ENCODE measurements around the gene LDB1. TPM values are rescaled to one million over a fixed set of nuclear protein-coding genes. Genes with fewer than 3 reads are reported as not detected.
A peak's percentile ranks its signal among the peaks of the same experiment; 100 is the strongest.

LDB1 gene
- total RNA-seq, 1 experiment from 2014 or later: 63.9 TPM

GRCh38 chr10:102150970-102151773 is 31.0 kb upstream of the LDB1 start:
- peak overlapping the region; percentile 17 to 38 for H3K4me3 ChIP-seq (replicated peaks in 1 of 2; ENCODE audit: low read depth in 1 of 2, low read length in 2 of 2)
- ChIA-PET POLR2A (interaction anchor here (0.6 to 1.6 kb wide), 9 partner anchors 9 to 352 kb away, joined by 3 to 9 read pairs (median 3); partner anchors contain the start of gene ARMH3), CTCF (interaction anchor here (1.0 to 2.0 kb wide), 7 partner anchors 18 to 311 kb away, joined by 3 to 11 read pairs (median 5); partner anchors contain the start of gene PPRC1), RAD21 (ENCODE audit: low non-redundant PET in 1 of 2, low total read pairs in 2 of 2, uncharacterized antibody in 2 of 2, unreplicated experiment in 2 of 2) (interaction anchor here (0.6 kb wide), 2 partner anchors 20 to 311 kb away, joined by 3 to 4 read pairs; no protein-coding TSS in a partner anchor)
- H4K20me1 ChIP-seq (ENCODE audit: insufficient read depth): peaks cover 11% of the 10 kb centered on the region; the same call in 1 of the 2 replicates
- TF ChIP-seq CTCF (IDR thresholded peaks at IDR 0.05 in 2 of 3, conservative IDR thresholded peaks at IDR 0.05 in 1 of 3; ENCODE audit: borderline replicate concordance in 1 of 3, insufficient read depth in 1 of 3, low read depth in 2 of 3, low read length in 2 of 3) (no peak), ZFX (IDR thresholded peaks at IDR 0.05) (0 out of 2 replicates have a peak, but pooled peaks have one; percentile 18)
- H3K36me3 ChIP-seq (ENCODE audit: control insufficient read depth in 1 of 2, insufficient read depth in 2 of 2, low read length in 2 of 2): peaks cover 37 to 62% of the 10 kb centered on the region in 2 experiments; a peak in 3 of 4 replicates
- TSS peak; percentile 82 for BruUV-seq (replicated peaks)
- H3K4me1 ChIP-seq (ENCODE audit: control insufficient read depth in 1 of 2, insufficient read depth in 2 of 2, low read length in 2 of 2): peaks cover 27 to 50% of the 10 kb centered on the region in 2 experiments
- H3K9ac ChIP-seq (ENCODE audit: low read length): peak overlapping the region; percentile 60
- H3K9me3 ChIP-seq (ENCODE audit: control insufficient read depth in 1 of 2, insufficient read depth in 1 of 2, low read depth in 1 of 2, low read length in 2 of 2): no peaks in the 10 kb centered on the region
- H3K9me2 ChIP-seq (ENCODE audit: insufficient read depth): no peaks in the 10 kb centered on the region
- intact Hi-C loops (cut with micrococcal nuclease): loop anchor here (5.0 kb wide), 1 partner anchor 351 kb away; the partner anchor contains the start of genes ACTR1A and SUFU
- H3K79me2 ChIP-seq (ENCODE audit: insufficient read depth, low read length): peaks cover 77% of the 10 kb centered on the region
- no peak overlapping the region for H2AFZ ChIP-seq (ENCODE audit: low read depth, low read length, poor library complexity, severe bottlenecking)
- H3K4me2 ChIP-seq (ENCODE audit: low read length): peak overlapping the region; percentile 68
- H3K27ac ChIP-seq (ENCODE audit: low read depth, low read length): peak overlapping the region; percentile 68
- no peak for DNase-seq (ENCODE audit: low read depth, low spot score)
- no peaks in the 10 kb centered on the region for H3K27me3 ChIP-seq (ENCODE audit: insufficient read depth, low read length)
- peak; percentile 26 for ATAC-seq

GRCh38 chr10:102148275-102148674 is 28.1 kb upstream of the LDB1 start:
- ChIA-PET POLR2A (no interaction called here), CTCF (interaction anchor here (2.7 kb wide), 1 partner anchor 21 kb away, joined by 7 read pairs; no protein-coding TSS in a partner anchor), RAD21 (ENCODE audit: low non-redundant PET in 1 of 2, low total read pairs in 2 of 2, uncharacterized antibody in 2 of 2, unreplicated experiment in 2 of 2) (no interaction called here)
- H3K4me1 ChIP-seq (ENCODE audit: control insufficient read depth in 1 of 2, insufficient read depth in 2 of 2, low read length in 2 of 2): peaks cover 19 to 44% of the 10 kb centered on the region in 2 experiments
- H3K4me2 ChIP-seq (ENCODE audit: low read length): no peak overlapping the region
- H3K4me3 ChIP-seq (replicated peaks in 1 of 2; ENCODE audit: low read depth in 1 of 2, low read length in 2 of 2): no peak overlapping the region
- DNase-seq (ENCODE audit: low read depth, low spot score) (no peak), ATAC-seq (no peak)
- H3K27me3 ChIP-seq (ENCODE audit: insufficient read depth, low read length): no peaks in the 10 kb centered on the region
- intact Hi-C loops (cut with micrococcal nuclease): no loop called here
- no peak overlapping the region for H3K27ac ChIP-seq (ENCODE audit: low read depth, low read length)
- H4K20me1 ChIP-seq (ENCODE audit: insufficient read depth): peaks cover 25% of the 10 kb centered on the region; the same call in 1 of the 2 replicates
- no peak overlapping the region for H2AFZ ChIP-seq (ENCODE audit: low read depth, low read length, poor library complexity, severe bottlenecking)
- no peaks in the 10 kb centered on the region for H3K9me3 ChIP-seq (ENCODE audit: control insufficient read depth in 1 of 2, insufficient read depth in 1 of 2, low read depth in 1 of 2, low read length in 2 of 2)
- peaks cover 73% of the 10 kb centered on the region for H3K79me2 ChIP-seq (ENCODE audit: insufficient read depth, low read length)
- H3K36me3 ChIP-seq (ENCODE audit: control insufficient read depth in 1 of 2, insufficient read depth in 2 of 2, low read length in 2 of 2): peaks cover 38 to 67% of the 10 kb centered on the region in 2 experiments; a peak in 3 of 4 replicates
- H3K9me2 ChIP-seq (ENCODE audit: insufficient read depth): no peaks in the 10 kb centered on the region
- no TSS peak for BruUV-seq (replicated peaks)
- no peak overlapping the region for H3K9ac ChIP-seq (ENCODE audit: low read length)
- TF ChIP-seq CBX3 (IDR thresholded peaks at IDR 0.05; ENCODE audit: low read depth) (no peak), RAD21 (IDR thresholded peaks at IDR 0.05; ENCODE audit: low read depth) (no peak), POLR2A (IDR thresholded peaks at IDR 0.05; ENCODE audit: borderline replicate concordance, extremely low read depth, insufficient read depth, insufficient read length) (no peak), REST (IDR thresholded peaks at IDR 0.05; ENCODE audit: low read depth) (no peak), POLR2AphosphoS5 (IDR thresholded peaks at IDR 0.05; ENCODE audit: low read depth, low read length) (no peak)

Data from HCT116 (cell line).